Raji (cell line): ENCODE results near the gene ACAA1.

ENCODE experiments used
- POLR2A ChIP-seq: IDR thresholded peaks from 2 replicates; pipeline ENCODE4 v1.6.1; 2011; ENCODE audit warnings: low read depth, low read length, control low read depth; ENCODE audit not compliant: insufficient read depth

Gene ACAA1

GRCh38 chr3:38084334-38085310 lies 52.3 kb downstream of the ACAA1 start:
- TF ChIP-seq POLR2A = no peak

GRCh38 chr3:38083871-38084333 lies 53.0 kb downstream of the ACAA1 start:
- no peak for TF ChIP-seq POLR2A
